PC-3 (cell line): ENCODE data around the gene BRF1. TPM values are rescaled to one million over a fixed set of nuclear protein-coding genes. Genes with fewer than 3 reads are reported as not detected.

Experiments used
- ATAC-seq: fragments of 200-7000 bp; cut with Tn5 transposase; 2 replicates; pipeline ENCODE4 v1.9.1; 2020; ENCODE audit warnings: mild to moderate bottlenecking, moderate library complexity
- BruUV-seq: library from RNA; stranded (reverse); fragments of 400-500 nt; replicated peaks from 2 replicates; lab custom pipeline; 2021; lab: Mats Ljungman, UMichigan
- CTCF ChIA-PET: fragments of 300-600 bp; sonication (Branson Sonifier 250); formaldehyde crosslinking; loops from one replicate; lab custom pipeline; 2022; ENCODE audit warnings: antibody characterized with exemption; lab: Charles Lee
- POLR2A ChIA-PET: fragments of 300-600 bp; sonication (Branson Sonifier 250); formaldehyde crosslinking; loops from one replicate; lab custom pipeline; 2022; ENCODE audit warnings: antibody characterized with exemption; ENCODE audit not compliant: unreplicated experiment; lab: Charles Lee
- DNase-seq: peaks from one replicate; pipeline ENCODE4 v3.0.0-alpha.2; 2015
- H2AFZ ChIP-seq: fragments of 300-600 bp; sonication (generic); 2 replicates; pipeline ENCODE4 v1.6.0; 2016; ENCODE audit warnings: antibody characterized with exemption, low read length
- H3F3A ChIP-seq: fragments of 300-600 bp; sonication (generic); one replicate; pipeline ENCODE4 v1.6.0; 2017; ENCODE audit warnings: antibody characterized with exemption, low read length, control low read depth, mild to moderate bottlenecking; ENCODE audit not compliant: unreplicated experiment
- H3K27ac ChIP-seq: fragments of 300-600 bp; sonication (generic); 2 replicates; pipeline ENCODE4 v1.5.1; 2016; ENCODE audit warnings: mild to moderate bottlenecking, low read length
- H3K27me3 ChIP-seq: fragments of 300-600 bp; sonication (generic); 2 replicates; pipeline ENCODE4 v1.6.1; 2016; ENCODE audit warnings: low read length, mixed read lengths
- H3K36me3 ChIP-seq: fragments of 300-600 bp; sonication (generic); 2 replicates; pipeline ENCODE4 v1.6.1; 2016; ENCODE audit warnings: low read depth, mixed run types, low read length, mixed read lengths
- H3K4me1 ChIP-seq: fragments of 300-600 bp; sonication (generic); 2 replicates; pipeline ENCODE4 v1.5.1; 2016; ENCODE audit warnings: low read length; ENCODE audit not compliant: insufficient read depth
- H3K4me2 ChIP-seq: fragments of 300-600 bp; sonication (generic); 2 replicates; pipeline ENCODE4 v1.6.0; 2016; ENCODE audit warnings: low read length
- H3K4me3 ChIP-seq: fragments of 300-600 bp; sonication (generic); 2 replicates; pipeline ENCODE4 v1.5.1; 2016; ENCODE audit warnings: mild to moderate bottlenecking, low read length, mixed read lengths
- H3K79me2 ChIP-seq: fragments of 300-600 bp; sonication (generic); 2 replicates; pipeline ENCODE4 v1.6.1; 2017; ENCODE audit warnings: low read length, mixed read lengths
- H3K9ac ChIP-seq: fragments of 300-600 bp; sonication (generic); 2 replicates; pipeline ENCODE4 v1.6.0; 2016; ENCODE audit warnings: mild to moderate bottlenecking, low read length
- H3K9me2 ChIP-seq: fragments of 300-600 bp; sonication (generic); replicated peaks from 2 replicates; pipeline ENCODE4 v1.6.1; 2016; ENCODE audit warnings: mixed run types, low read length, mixed read lengths
- H3K9me3 ChIP-seq: fragments of 300-600 bp; sonication (generic); 2 replicates; pipeline ENCODE4 v1.6.1; 2016; ENCODE audit warnings: low read length, mixed read lengths
- H4K20me1 ChIP-seq: fragments of 300-600 bp; sonication (generic); 2 replicates; pipeline ENCODE4 v1.6.1; 2016; ENCODE audit warnings: low read length, mixed read lengths
- EZH2 ChIP-seq: fragments of 300-600 bp; sonication (generic); IDR thresholded peaks from one replicate; pipeline ENCODE4 v1.6.1; 2017; ENCODE audit warnings: antibody characterized with exemption, mild to moderate bottlenecking, low read length; ENCODE audit not compliant: unreplicated experiment
- EZH2phosphoT487 ChIP-seq: fragments of 300-600 bp; sonication (generic); IDR thresholded peaks from 2 replicates; pipeline ENCODE4 v1.6.1; 2018; ENCODE audit warnings: mild to moderate bottlenecking, antibody characterized with exemption, low read length, borderline replicate concordance
- intact Hi-C: fragments of 100-400 bp; cut with micrococcal nuclease; formaldehyde crosslinking; loops from 2 replicates; pipeline ENCODE4 v1.9.0; 2023
- total RNA-seq: library from RNA; depleted of rRNA; stranded (reverse); fragments of >200 nt; gene quantifications from 2 replicates; pipeline ENCODE4 v1.2.3, GENCODE V29; 2014
- TF ChIP-seq, protein P1 (sequence below): fragments of 300-600 bp; sonication (generic); conservative IDR thresholded peaks from 2 replicates; pipeline ENCODE4 v1.5.1; 2017; ENCODE audit warnings: antibody characterized with exemption, low read depth, mild to moderate bottlenecking, low read length

BRF1 gene
- total RNA-seq, 1 experiment from 2014 or later, result 55.8 TPM

DNA sequence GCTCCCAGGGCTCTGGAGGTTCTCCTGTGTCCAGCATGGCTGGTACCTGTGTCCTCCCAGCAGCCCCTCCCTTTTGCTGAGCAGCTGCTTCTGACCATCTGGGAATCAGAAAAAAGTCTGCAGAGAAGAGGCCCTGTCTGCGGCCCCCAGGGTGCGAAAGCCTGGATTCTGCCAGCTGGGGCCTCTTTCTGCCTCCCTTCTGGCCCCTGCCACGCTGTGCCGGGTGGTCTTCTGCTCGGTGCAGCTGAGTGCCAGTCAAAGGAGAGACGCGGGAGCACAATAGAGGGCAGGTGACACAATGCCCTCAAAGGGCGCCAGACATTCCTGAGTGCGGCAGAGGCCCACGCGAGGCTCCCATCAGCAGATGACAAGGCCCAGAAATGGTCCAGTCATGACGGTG lies 39.8 kb downstream of the BRF1 start:
- no peaks in the 10 kb centered on the region for H3K79me2 ChIP-seq
- no peak overlapping the region for H3K4me3 ChIP-seq
- BruUV-seq, result no TSS peak
- H3K27me3 ChIP-seq, result no peaks in the 10 kb centered on the region
- H3K9me3 ChIP-seq, result no peaks in the 10 kb centered on the region
- no peak overlapping the region for H2AFZ ChIP-seq
- ATAC-seq, result no peak
- no peak overlapping the region for H3K9ac ChIP-seq
- no peak overlapping the region for H3K4me2 ChIP-seq
- ChIA-PET CTCF (no interaction called here), POLR2A (no interaction called here)
- TF ChIP-seq, protein P1, sequence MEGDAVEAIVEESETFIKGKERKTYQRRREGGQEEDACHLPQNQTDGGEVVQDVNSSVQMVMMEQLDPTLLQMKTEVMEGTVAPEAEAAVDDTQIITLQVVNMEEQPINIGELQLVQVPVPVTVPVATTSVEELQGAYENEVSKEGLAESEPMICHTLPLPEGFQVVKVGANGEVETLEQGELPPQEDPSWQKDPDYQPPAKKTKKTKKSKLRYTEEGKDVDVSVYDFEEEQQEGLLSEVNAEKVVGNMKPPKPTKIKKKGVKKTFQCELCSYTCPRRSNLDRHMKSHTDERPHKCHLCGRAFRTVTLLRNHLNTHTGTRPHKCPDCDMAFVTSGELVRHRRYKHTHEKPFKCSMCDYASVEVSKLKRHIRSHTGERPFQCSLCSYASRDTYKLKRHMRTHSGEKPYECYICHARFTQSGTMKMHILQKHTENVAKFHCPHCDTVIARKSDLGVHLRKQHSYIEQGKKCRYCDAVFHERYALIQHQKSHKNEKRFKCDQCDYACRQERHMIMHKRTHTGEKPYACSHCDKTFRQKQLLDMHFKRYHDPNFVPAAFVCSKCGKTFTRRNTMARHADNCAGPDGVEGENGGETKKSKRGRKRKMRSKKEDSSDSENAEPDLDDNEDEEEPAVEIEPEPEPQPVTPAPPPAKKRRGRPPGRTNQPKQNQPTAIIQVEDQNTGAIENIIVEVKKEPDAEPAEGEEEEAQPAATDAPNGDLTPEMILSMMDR, result no peak
- no peak for TF ChIP-seq EZH2
- TF ChIP-seq EZH2phosphoT487, result no peak
- H3K27ac ChIP-seq, result no peak overlapping the region
- H4K20me1 ChIP-seq, result no peaks in the 10 kb centered on the region
- no peak for DNase-seq
- H3K4me1 ChIP-seq, result peaks cover 5% of the 10 kb centered on the region
- no peaks in the 10 kb centered on the region for H3F3A ChIP-seq
- H3K36me3 ChIP-seq, result no peaks in the 10 kb centered on the region
- no peaks in the 10 kb centered on the region for H3K9me2 ChIP-seq
- intact Hi-C loops, result no loop called here

DNA sequence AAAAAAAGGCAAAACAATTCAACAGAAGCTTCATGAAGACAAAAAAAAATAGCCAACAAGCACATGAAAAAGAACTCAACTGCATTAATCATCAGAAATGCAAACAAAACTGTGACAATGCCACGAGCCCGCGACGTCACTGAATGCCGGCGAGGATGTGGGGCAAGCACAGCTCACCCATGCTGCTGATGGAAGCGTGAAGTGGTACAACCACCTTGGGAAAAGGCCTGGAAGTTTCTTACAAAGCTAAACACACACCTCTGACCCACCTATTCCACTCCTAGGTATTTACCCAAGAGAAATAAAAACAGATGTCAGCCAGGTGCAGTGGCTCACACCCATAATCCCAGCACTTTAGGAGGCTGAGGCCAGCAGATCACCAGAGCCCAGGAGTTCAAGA lies 42.0 kb downstream of the BRF1 start:
- ATAC-seq, result peak; percentile 94
- peak overlapping the region; percentile 24; the same call in 1 of the 2 replicates for H3K27ac ChIP-seq
- no peaks in the 10 kb centered on the region for H3K79me2 ChIP-seq

DNA sequence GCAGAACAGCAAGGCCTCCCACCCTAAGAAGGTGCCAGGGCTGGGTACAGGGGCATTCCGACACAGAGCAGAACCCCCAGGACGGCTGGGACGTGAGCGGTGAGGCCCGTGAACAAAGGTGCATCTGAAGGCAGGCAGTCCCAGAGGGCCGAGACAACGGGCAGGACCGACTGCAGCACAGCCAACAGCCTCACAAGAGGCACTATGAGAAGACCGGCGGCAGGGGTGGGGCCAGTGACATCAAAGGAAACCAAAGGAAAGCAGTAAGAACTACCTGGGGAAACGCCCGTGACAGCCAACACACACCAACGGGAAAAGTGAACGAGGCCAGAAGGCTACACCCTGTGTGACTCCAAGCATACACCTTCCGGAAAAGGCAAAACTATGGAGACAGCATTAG lies 43.3 kb downstream of the BRF1 start:
- no TSS peak for BruUV-seq
- CTCF ChIA-PET, result no interaction called here
- POLR2A ChIA-PET, result no interaction called here
- ATAC-seq, result no peak
- H3K9me2 ChIP-seq, result no peaks in the 10 kb centered on the region
- TF ChIP-seq EZH2phosphoT487 (no peak), EZH2 (no peak)
- TF ChIP-seq, protein P1, result no peak
- no peak overlapping the region for H3K4me2 ChIP-seq
- no peaks in the 10 kb centered on the region for H4K20me1 ChIP-seq
- H3K36me3 ChIP-seq, result no peaks in the 10 kb centered on the region
- H3K4me1 ChIP-seq, result peaks cover 5% of the 10 kb centered on the region
- no peak overlapping the region for H3K4me3 ChIP-seq
- no peak overlapping the region for H3K9ac ChIP-seq
- no peaks in the 10 kb centered on the region for H3K27me3 ChIP-seq
- H3K27ac ChIP-seq, result no peak overlapping the region
- no peaks in the 10 kb centered on the region for H3F3A ChIP-seq
- intact Hi-C loops, result no loop called here
- no peak for DNase-seq
- H3K79me2 ChIP-seq, result no peaks in the 10 kb centered on the region
- H3K9me3 ChIP-seq, result no peaks in the 10 kb centered on the region
- H2AFZ ChIP-seq, result no peak overlapping the region

More for the DNA sequence above, 42.0 kb downstream of the BRF1 start:
- peak; percentile 87 for DNase-seq
- no peaks in the 10 kb centered on the region for H3K9me2 ChIP-seq
- POLR2A ChIA-PET, result no interaction called here
- no peaks in the 10 kb centered on the region for H3K36me3 ChIP-seq
- CTCF ChIA-PET, result interaction anchor here (0.5 kb wide), 1 partner anchor 570 kb away, joined by 3 read pairs; no protein-coding TSS in a partner anchor
- H3K9me3 ChIP-seq, result no peaks in the 10 kb centered on the region
- no peak overlapping the region for H3K4me2 ChIP-seq
- peak; percentile 69 for TF ChIP-seq EZH2phosphoT487
- no peak for TF ChIP-seq EZH2
- no peak overlapping the region for H2AFZ ChIP-seq
- no peaks in the 10 kb centered on the region for H4K20me1 ChIP-seq
- H3F3A ChIP-seq, result no peaks in the 10 kb centered on the region
- no peak overlapping the region for H3K4me3 ChIP-seq
- H3K4me1 ChIP-seq, result peaks cover 5% of the 10 kb centered on the region
- no peak overlapping the region for H3K9ac ChIP-seq
- H3K27me3 ChIP-seq, result no peaks in the 10 kb centered on the region
- no TSS peak for BruUV-seq
- intact Hi-C loops, result no loop called here
